ENCODE measurements around the gene HLA-E.
"Not testable (repeated sequence)": the region's sequence is repeated elsewhere in the genome, so short reads cannot be mapped to it uniquely, and the experiment has no call there.

DNA sequence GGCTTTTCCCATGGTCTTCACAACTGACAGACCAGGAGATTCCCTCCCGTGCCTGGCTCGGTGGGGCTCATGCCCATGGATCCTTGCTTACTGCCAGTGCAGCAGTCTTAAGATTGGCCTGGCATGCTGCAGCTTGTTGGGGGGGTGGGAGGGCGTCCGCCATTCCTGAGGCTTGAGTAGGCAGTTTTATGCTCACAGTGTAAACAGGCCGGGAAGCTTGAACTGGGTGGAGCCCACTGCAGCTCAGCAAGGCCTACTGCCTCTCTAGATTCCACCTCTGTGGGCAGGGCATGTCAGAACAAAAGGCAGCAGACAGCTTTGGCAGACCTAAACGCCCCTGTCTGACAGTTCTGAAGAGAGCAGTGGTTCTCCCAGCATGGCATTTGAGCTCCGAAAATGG lies 31.8 kb downstream of the HLA-E start:
- TF ChIP-seq EZH2 (IDR thresholded peaks at IDR 0.05; ENCODE audit: low read depth, unreplicated experiment); EZH2phosphoT487 (IDR thresholded peaks at IDR 0.05; ENCODE audit: unreplicated experiment); POLR2AphosphoS5 (IDR thresholded peaks at IDR 0.05; ENCODE audit: low read depth); ZNF331 (CRISPR knock-in tag; IDR thresholded peaks at IDR 0.05; ENCODE audit: low read depth); CREB1 (CRISPR knock-in tag; IDR thresholded peaks at IDR 0.05; ENCODE audit: low read depth); STAT1 (IDR thresholded peaks at IDR 0.05; ENCODE audit: unreplicated experiment); JUNB (IDR thresholded peaks at IDR 0.05; ENCODE audit: unreplicated experiment); ZNF114 (CRISPR knock-in tag; IDR thresholded peaks at IDR 0.05): not testable (repeated sequence)
- TF ChIP-seq, protein P1, sequence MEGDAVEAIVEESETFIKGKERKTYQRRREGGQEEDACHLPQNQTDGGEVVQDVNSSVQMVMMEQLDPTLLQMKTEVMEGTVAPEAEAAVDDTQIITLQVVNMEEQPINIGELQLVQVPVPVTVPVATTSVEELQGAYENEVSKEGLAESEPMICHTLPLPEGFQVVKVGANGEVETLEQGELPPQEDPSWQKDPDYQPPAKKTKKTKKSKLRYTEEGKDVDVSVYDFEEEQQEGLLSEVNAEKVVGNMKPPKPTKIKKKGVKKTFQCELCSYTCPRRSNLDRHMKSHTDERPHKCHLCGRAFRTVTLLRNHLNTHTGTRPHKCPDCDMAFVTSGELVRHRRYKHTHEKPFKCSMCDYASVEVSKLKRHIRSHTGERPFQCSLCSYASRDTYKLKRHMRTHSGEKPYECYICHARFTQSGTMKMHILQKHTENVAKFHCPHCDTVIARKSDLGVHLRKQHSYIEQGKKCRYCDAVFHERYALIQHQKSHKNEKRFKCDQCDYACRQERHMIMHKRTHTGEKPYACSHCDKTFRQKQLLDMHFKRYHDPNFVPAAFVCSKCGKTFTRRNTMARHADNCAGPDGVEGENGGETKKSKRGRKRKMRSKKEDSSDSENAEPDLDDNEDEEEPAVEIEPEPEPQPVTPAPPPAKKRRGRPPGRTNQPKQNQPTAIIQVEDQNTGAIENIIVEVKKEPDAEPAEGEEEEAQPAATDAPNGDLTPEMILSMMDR (conservative IDR thresholded peaks at IDR 0.05; ENCODE audit: low read depth in 2 of 2), result not testable (repeated sequence)
- TF ChIP-seq, protein P2, sequence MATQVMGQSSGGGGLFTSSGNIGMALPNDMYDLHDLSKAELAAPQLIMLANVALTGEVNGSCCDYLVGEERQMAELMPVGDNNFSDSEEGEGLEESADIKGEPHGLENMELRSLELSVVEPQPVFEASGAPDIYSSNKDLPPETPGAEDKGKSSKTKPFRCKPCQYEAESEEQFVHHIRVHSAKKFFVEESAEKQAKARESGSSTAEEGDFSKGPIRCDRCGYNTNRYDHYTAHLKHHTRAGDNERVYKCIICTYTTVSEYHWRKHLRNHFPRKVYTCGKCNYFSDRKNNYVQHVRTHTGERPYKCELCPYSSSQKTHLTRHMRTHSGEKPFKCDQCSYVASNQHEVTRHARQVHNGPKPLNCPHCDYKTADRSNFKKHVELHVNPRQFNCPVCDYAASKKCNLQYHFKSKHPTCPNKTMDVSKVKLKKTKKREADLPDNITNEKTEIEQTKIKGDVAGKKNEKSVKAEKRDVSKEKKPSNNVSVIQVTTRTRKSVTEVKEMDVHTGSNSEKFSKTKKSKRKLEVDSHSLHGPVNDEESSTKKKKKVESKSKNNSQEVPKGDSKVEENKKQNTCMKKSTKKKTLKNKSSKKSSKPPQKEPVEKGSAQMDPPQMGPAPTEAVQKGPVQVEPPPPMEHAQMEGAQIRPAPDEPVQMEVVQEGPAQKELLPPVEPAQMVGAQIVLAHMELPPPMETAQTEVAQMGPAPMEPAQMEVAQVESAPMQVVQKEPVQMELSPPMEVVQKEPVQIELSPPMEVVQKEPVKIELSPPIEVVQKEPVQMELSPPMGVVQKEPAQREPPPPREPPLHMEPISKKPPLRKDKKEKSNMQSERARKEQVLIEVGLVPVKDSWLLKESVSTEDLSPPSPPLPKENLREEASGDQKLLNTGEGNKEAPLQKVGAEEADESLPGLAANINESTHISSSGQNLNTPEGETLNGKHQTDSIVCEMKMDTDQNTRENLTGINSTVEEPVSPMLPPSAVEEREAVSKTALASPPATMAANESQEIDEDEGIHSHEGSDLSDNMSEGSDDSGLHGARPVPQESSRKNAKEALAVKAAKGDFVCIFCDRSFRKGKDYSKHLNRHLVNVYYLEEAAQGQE (IDR thresholded peaks at IDR 0.05; ENCODE audit: unreplicated experiment), result not testable (repeated sequence)
- TF ChIP-seq, protein P3, sequence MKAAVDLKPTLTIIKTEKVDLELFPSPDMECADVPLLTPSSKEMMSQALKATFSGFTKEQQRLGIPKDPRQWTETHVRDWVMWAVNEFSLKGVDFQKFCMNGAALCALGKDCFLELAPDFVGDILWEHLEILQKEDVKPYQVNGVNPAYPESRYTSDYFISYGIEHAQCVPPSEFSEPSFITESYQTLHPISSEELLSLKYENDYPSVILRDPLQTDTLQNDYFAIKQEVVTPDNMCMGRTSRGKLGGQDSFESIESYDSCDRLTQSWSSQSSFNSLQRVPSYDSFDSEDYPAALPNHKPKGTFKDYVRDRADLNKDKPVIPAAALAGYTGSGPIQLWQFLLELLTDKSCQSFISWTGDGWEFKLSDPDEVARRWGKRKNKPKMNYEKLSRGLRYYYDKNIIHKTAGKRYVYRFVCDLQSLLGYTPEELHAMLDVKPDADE (IDR thresholded peaks at IDR 0.05), result not testable (repeated sequence)
- TF ChIP-seq, protein P4, sequence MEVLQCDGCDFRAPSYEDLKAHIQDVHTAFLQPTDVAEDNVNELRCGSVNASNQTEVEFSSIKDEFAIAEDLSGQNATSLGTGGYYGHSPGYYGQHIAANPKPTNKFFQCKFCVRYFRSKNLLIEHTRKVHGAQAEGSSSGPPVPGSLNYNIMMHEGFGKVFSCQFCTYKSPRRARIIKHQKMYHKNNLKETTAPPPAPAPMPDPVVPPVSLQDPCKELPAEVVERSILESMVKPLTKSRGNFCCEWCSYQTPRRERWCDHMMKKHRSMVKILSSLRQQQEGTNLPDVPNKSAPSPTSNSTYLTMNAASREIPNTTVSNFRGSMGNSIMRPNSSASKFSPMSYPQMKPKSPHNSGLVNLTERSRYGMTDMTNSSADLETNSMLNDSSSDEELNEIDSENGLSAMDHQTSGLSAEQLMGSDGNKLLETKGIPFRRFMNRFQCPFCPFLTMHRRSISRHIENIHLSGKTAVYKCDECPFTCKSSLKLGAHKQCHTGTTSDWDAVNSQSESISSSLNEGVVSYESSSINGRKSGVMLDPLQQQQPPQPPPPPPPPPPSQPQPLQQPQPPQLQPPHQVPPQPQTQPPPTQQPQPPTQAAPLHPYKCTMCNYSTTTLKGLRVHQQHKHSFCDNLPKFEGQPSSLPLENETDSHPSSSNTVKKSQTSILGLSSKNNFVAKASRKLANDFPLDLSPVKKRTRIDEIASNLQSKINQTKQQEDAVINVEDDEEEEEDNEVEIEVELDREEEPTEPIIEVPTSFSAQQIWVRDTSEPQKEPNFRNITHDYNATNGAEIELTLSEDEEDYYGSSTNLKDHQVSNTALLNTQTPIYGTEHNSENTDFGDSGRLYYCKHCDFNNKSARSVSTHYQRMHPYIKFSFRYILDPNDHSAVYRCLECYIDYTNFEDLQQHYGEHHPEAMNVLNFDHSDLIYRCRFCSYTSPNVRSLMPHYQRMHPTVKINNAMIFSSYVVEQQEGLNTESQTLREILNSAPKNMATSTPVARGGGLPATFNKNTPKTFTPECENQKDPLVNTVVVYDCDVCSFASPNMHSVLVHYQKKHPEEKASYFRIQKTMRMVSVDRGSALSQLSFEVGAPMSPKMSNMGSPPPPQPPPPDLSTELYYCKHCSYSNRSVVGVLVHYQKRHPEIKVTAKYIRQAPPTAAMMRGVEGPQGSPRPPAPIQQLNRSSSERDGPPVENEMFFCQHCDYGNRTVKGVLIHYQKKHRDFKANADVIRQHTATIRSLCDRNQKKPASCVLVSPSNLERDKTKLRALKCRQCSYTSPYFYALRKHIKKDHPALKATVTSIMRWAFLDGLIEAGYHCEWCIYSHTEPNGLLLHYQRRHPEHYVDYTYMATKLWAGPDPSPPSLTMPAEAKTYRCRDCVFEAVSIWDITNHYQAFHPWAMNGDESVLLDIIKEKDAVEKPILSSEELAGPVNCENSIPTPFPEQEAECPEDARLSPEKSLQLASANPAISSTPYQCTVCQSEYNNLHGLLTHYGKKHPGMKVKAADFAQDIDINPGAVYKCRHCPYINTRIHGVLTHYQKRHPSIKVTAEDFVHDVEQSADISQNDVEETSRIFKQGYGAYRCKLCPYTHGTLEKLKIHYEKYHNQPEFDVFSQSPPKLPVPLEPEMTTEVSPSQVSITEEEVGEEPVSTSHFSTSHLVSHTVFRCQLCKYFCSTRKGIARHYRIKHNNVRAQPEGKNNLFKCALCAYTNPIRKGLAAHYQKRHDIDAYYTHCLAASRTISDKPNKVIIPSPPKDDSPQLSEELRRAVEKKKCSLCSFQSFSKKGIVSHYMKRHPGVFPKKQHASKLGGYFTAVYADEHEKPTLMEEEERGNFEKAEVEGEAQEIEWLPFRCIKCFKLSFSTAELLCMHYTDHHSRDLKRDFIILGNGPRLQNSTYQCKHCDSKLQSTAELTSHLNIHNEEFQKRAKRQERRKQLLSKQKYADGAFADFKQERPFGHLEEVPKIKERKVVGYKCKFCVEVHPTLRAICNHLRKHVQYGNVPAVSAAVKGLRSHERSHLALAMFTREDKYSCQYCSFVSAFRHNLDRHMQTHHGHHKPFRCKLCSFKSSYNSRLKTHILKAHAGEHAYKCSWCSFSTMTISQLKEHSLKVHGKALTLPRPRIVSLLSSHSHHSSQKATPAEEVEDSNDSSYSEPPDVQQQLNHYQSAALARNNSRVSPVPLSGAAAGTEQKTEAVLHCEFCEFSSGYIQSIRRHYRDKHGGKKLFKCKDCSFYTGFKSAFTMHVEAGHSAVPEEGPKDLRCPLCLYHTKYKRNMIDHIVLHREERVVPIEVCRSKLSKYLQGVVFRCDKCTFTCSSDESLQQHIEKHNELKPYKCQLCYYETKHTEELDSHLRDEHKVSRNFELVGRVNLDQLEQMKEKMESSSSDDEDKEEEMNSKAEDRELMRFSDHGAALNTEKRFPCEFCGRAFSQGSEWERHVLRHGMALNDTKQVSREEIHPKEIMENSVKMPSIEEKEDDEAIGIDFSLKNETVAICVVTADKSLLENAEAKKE (CRISPR knock-in tag; IDR thresholded peaks at IDR 0.05), result not testable (repeated sequence)
